Activated naive CD8-positive, alpha-beta T cell treated with anti-CD3 and anti-CD28 coated beads for 36 hours (primary cell): ENCODE data around the gene BCL2L15. TPM values are rescaled to one million over a fixed set of nuclear protein-coding genes. Genes with fewer than 3 reads are reported as not detected.

Experiments used
- DNase-seq: peaks from one replicate; pipeline ENCODE4 v3.0.0; 2021
- H3K27ac Mint-ChIP-seq: one replicate; pipeline ENCODE4 v1.8.0; 2022; ENCODE audit warnings: mild to moderate bottlenecking, moderate library complexity, mixed read lengths
- H3K27me3 Mint-ChIP-seq: one replicate; pipeline ENCODE4 v1.8.0; 2022; ENCODE audit warnings: mild to moderate bottlenecking, mixed read lengths
- H3K36me3 Mint-ChIP-seq: one replicate; pipeline ENCODE4 v1.8.0; 2021; ENCODE audit warnings: mild to moderate bottlenecking, mixed read lengths
- H3K4me1 Mint-ChIP-seq: one replicate; pipeline ENCODE4 v1.8.0; 2021; ENCODE audit warnings: mixed read lengths
- H3K4me3 Mint-ChIP-seq: one replicate; pipeline ENCODE4 v1.8.0; 2022; ENCODE audit warnings: mild to moderate bottlenecking, moderate library complexity, mixed read lengths
- H3K9me3 Mint-ChIP-seq: one replicate; pipeline ENCODE4 v1.8.0; 2022; ENCODE audit warnings: mixed read lengths
- total RNA-seq, 2 experiments: library from RNA; stranded (reverse); gene quantifications; one replicate each; pipeline ENCODE4 v1.2.3, GENCODE V29; 2021

The BCL2L15 gene
- 1 to 10 TPM in 1 of 2 experiments, under 1 TPM in 1; 0.88 to 2.2 TPM for total RNA-seq

GRCh38 chr1:113887402-113888175, at the start of gene BCL2L15:
TSS of gene BCL2L15 (minus strand) at chr1:113887581. CDS start at chr1:113887375, 206 bp downstream.
- Mint-ChIP-seq H3K4me3 (no peak within 1 kb of the TSS), H3K27ac (no peak within 1 kb of the TSS), H3K36me3 (peaks cover 9% of the 10 kb centered on the region), H3K27me3 (no peaks in the 10 kb centered on the region), H3K9me3 (no peaks in the 10 kb centered on the region), H3K4me1 (peaks cover 18% of the 10 kb centered on the region)
- no peak for DNase-seq

GRCh38 chr1:113937146-113937545, 49.8 kb upstream of the BCL2L15 start:
- Mint-ChIP-seq H3K27me3 (no peaks in the 10 kb centered on the region), H3K9me3 (no peaks in the 10 kb centered on the region), H3K4me3 (peak overlapping the region; percentile 52), H3K4me1 (peaks cover 86% of the 10 kb centered on the region), H3K36me3 (peaks cover 37% of the 10 kb centered on the region), H3K27ac (peak overlapping the region; percentile 73)
- no peak for DNase-seq

- Mint-ChIP-seq H3K27me3 (no peaks in the 10 kb centered on the region), H3K36me3 (peaks cover 29% of the 10 kb centered on the region), H3K4me1 (peaks cover 89% of the 10 kb centered on the region), H3K4me3 (no peak overlapping the region), H3K9me3 (no peaks in the 10 kb centered on the region), H3K27ac (peak overlapping the region; percentile 32)
- DNase-seq = no peak
Measured at GRCh38 chr1:113935970-113936369, 48.6 kb upstream of the BCL2L15 start.

GRCh38 chr1:113935176-113935575, 47.8 kb upstream of the BCL2L15 start:
- H3K36me3 Mint-ChIP-seq = peaks cover 23% of the 10 kb centered on the region
- H3K27me3 Mint-ChIP-seq = no peaks in the 10 kb centered on the region
- H3K4me1 Mint-ChIP-seq = peaks cover 82% of the 10 kb centered on the region
- no peak overlapping the region for H3K4me3 Mint-ChIP-seq
- H3K27ac Mint-ChIP-seq = peak overlapping the region; percentile 32
- H3K9me3 Mint-ChIP-seq = no peaks in the 10 kb centered on the region
- no peak for DNase-seq

GRCh38 chr1:113934511-113935055, 47.2 kb upstream of the BCL2L15 start:
- no peaks in the 10 kb centered on the region for H3K27me3 Mint-ChIP-seq
- H3K9me3 Mint-ChIP-seq = no peaks in the 10 kb centered on the region
- peaks cover 23% of the 10 kb centered on the region for H3K36me3 Mint-ChIP-seq
- peak overlapping the region; percentile 90 for H3K4me3 Mint-ChIP-seq
- peak overlapping the region; percentile 36 for H3K27ac Mint-ChIP-seq
- peaks cover 76% of the 10 kb centered on the region for H3K4me1 Mint-ChIP-seq
- no peak for DNase-seq

GRCh38 chr1:113934006-113934405, 46.6 kb upstream of the BCL2L15 start:
- no peaks in the 10 kb centered on the region for H3K27me3 Mint-ChIP-seq
- peak overlapping the region; percentile 90 for H3K4me3 Mint-ChIP-seq
- DNase-seq = no peak
- H3K9me3 Mint-ChIP-seq = no peaks in the 10 kb centered on the region
- peaks cover 23% of the 10 kb centered on the region for H3K36me3 Mint-ChIP-seq
- peak overlapping the region; percentile 95 for H3K27ac Mint-ChIP-seq
- peaks cover 71% of the 10 kb centered on the region for H3K4me1 Mint-ChIP-seq

GRCh38 chr1:113931451-113931851, 44.1 kb upstream of the BCL2L15 start:
- no peaks in the 10 kb centered on the region for H3K27me3 Mint-ChIP-seq
- H3K27ac Mint-ChIP-seq = peak overlapping the region; percentile 95
- H3K4me1 Mint-ChIP-seq = peaks cover 60% of the 10 kb centered on the region
- peak overlapping the region; percentile 90 for H3K4me3 Mint-ChIP-seq
- H3K36me3 Mint-ChIP-seq = peaks cover 17% of the 10 kb centered on the region
- no peaks in the 10 kb centered on the region for H3K9me3 Mint-ChIP-seq
- no peak for DNase-seq

- Mint-ChIP-seq H3K36me3 (peaks cover 15% of the 10 kb centered on the region), H3K27me3 (no peaks in the 10 kb centered on the region), H3K9me3 (no peaks in the 10 kb centered on the region), H3K4me1 (peaks cover 52% of the 10 kb centered on the region), H3K27ac (peak overlapping the region; percentile 95), H3K4me3 (peak overlapping the region; percentile 90)
- peak; percentile 75 for DNase-seq
Measured at GRCh38 chr1:113930499-113931161, 43.2 kb upstream of the BCL2L15 start.

GRCh38 chr1:113929750-113930498, 42.5 kb upstream of the BCL2L15 start:
- Mint-ChIP-seq H3K4me1 (peaks cover 46% of the 10 kb centered on the region), H3K4me3 (peak overlapping the region; percentile 90), H3K36me3 (peaks cover 8% of the 10 kb centered on the region), H3K27ac (peak overlapping the region; percentile 95), H3K27me3 (no peaks in the 10 kb centered on the region), H3K9me3 (no peaks in the 10 kb centered on the region)
- peak; percentile 76 for DNase-seq

GRCh38 chr1:113928941-113929749, 41.8 kb upstream of the BCL2L15 start, which contains the start of gene HIPK1:
TSS of gene HIPK1 (plus strand) at chr1:113929324.
- no peaks in the 10 kb centered on the region for H3K9me3 Mint-ChIP-seq
- peak; percentile 93 for DNase-seq
- peaks cover 42% of the 10 kb centered on the region for H3K4me1 Mint-ChIP-seq
- peak within 1 kb of the TSS; percentile 99 for H3K27ac Mint-ChIP-seq
- H3K4me3 Mint-ChIP-seq = peak within 1 kb of the TSS; percentile 95
- H3K27me3 Mint-ChIP-seq = no peaks in the 10 kb centered on the region
- H3K36me3 Mint-ChIP-seq = peaks cover 8% of the 10 kb centered on the region

- peaks cover 4% of the 10 kb centered on the region for H3K36me3 Mint-ChIP-seq
- peak overlapping the region; percentile 95 for H3K4me3 Mint-ChIP-seq
- no peaks in the 10 kb centered on the region for H3K27me3 Mint-ChIP-seq
- H3K27ac Mint-ChIP-seq = peak overlapping the region; percentile 99
- DNase-seq = no peak
- H3K9me3 Mint-ChIP-seq = no peaks in the 10 kb centered on the region
- H3K4me1 Mint-ChIP-seq = peaks cover 34% of the 10 kb centered on the region
Measured at GRCh38 chr1:113928187-113928930, 41.0 kb upstream of the BCL2L15 start.

GRCh38 chr1:113924473-113924872, 37.1 kb upstream of the BCL2L15 start:
- no peaks in the 10 kb centered on the region for H3K27me3 Mint-ChIP-seq
- DNase-seq = no peak
- peaks cover 12% of the 10 kb centered on the region for H3K4me1 Mint-ChIP-seq
- no peak overlapping the region for H3K4me3 Mint-ChIP-seq
- no peak overlapping the region for H3K27ac Mint-ChIP-seq
- no peaks in the 10 kb centered on the region for H3K9me3 Mint-ChIP-seq
- H3K36me3 Mint-ChIP-seq = no peaks in the 10 kb centered on the region

- Mint-ChIP-seq H3K4me3 (no peak overlapping the region), H3K9me3 (no peaks in the 10 kb centered on the region), H3K36me3 (no peaks in the 10 kb centered on the region), H3K4me1 (peaks cover 4% of the 10 kb centered on the region), H3K27me3 (no peaks in the 10 kb centered on the region), H3K27ac (no peak overlapping the region)
- no peak for DNase-seq
Measured at GRCh38 chr1:113922957-113923356, 35.6 kb upstream of the BCL2L15 start.
